Endothelial cell of umbilical vein (primary cell): ENCODE results near the gene AGFG1.

Experiments
- MAX ChIP-seq: IDR thresholded peaks from 2 replicates; pipeline ENCODE4 v1.6.1; 2011; ENCODE audit not compliant: insufficient read depth, insufficient read length
- TF ChIP-seq, protein P1 (sequence below), 2 donors: IDR thresholded peaks; 1 replicate in 1 of 2; 2 replicates in 1 of 2; pipeline ENCODE4 v1.5.1; 2011; ENCODE audit warnings: low read length in 2 of 2, mild to moderate bottlenecking in 2 of 2, moderate library complexity in 2 of 2, control low read depth in 1 of 2, inconsistent platforms in 1 of 2, low read depth in 1 of 2; ENCODE audit not compliant: insufficient read depth in 1 of 2; ENCODE audit errors: extremely low read depth in 1 of 2

GRCh38 chr2:227480528-227480927, 8.6 kb downstream of the AGFG1 start:
- TF ChIP-seq, protein P1, sequence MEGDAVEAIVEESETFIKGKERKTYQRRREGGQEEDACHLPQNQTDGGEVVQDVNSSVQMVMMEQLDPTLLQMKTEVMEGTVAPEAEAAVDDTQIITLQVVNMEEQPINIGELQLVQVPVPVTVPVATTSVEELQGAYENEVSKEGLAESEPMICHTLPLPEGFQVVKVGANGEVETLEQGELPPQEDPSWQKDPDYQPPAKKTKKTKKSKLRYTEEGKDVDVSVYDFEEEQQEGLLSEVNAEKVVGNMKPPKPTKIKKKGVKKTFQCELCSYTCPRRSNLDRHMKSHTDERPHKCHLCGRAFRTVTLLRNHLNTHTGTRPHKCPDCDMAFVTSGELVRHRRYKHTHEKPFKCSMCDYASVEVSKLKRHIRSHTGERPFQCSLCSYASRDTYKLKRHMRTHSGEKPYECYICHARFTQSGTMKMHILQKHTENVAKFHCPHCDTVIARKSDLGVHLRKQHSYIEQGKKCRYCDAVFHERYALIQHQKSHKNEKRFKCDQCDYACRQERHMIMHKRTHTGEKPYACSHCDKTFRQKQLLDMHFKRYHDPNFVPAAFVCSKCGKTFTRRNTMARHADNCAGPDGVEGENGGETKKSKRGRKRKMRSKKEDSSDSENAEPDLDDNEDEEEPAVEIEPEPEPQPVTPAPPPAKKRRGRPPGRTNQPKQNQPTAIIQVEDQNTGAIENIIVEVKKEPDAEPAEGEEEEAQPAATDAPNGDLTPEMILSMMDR (IDR thresholded peaks at IDR 0.05; ENCODE audit: extremely low read depth in 1 of 2, insufficient read depth in 1 of 2, low read depth in 1 of 2, low read length in 2 of 2) = no peak
- no peak for TF ChIP-seq MAX
